Ovary (tissue), 9 donors: Measurements from ENCODE around the gene ACTL10. TPM values are rescaled to one million over a fixed set of nuclear protein-coding genes. Genes with fewer than 3 reads are reported as not detected.
"Not testable (repeated sequence)": the region's sequence is repeated elsewhere in the genome, so short reads cannot be mapped to it uniquely, and the experiment has no call there.

ENCODE experiments used
- DNase-seq, 5 donors: peaks; one replicate each; pipeline ENCODE4 v3.0.0-alpha.2; 2019 to 2020
- H3K27ac ChIP-seq, 2 donors: fragments of 200-600 bp; one replicate each; pipeline versions ENCODE4 v1.5.1 to v1.8.0; 2019 to 2022
- H3K27me3 ChIP-seq: fragments of 200-600 bp; one replicate; pipeline ENCODE4 v1.8.0; 2022
- H3K36me3 ChIP-seq: fragments of 200-600 bp; sonication (generic); one replicate; pipeline ENCODE4 v1.5.1; 2019
- H3K4me1 ChIP-seq: one replicate; pipeline ENCODE4 v1.8.1; 2013; ENCODE audit warnings: mild to moderate bottlenecking, moderate library complexity; ENCODE audit not compliant: insufficient read depth
- H3K4me3 ChIP-seq: fragments of 200-600 bp; sonication (generic); one replicate; pipeline ENCODE4 v1.5.1; 2017
- H3K9me3 ChIP-seq, 2 donors: fragments of 200-600 bp in 1 of 2; sonication (generic) in 1 of 2; one replicate each; pipeline versions ENCODE4 v1.5.1 to v1.8.1; 2013 to 2019; ENCODE audit warnings: mild to moderate bottlenecking in 1 of 2, moderate library complexity in 1 of 2
- EP300 ChIP-seq: sonication (generic); formaldehyde crosslinking; IDR thresholded peaks from one replicate; pipeline ENCODE4 v1.6.1; 2017; ENCODE audit warnings: antibody characterized with exemption
- POLR2A ChIP-seq: fragments of 450-650 bp; IDR thresholded peaks from one replicate; pipeline ENCODE4 v1.6.1; 2017; ENCODE audit warnings: antibody characterized with exemption, mild to moderate bottlenecking, moderate library complexity
- WGBS, 3 donors: extraction: QIAGEN DNeasy Blood & Tissue Kit in 1 of 3; methylation state at CpG; one replicate each; pipeline versions ENCODE4 v1.1.5 to v1.1.7; 2013 to 2017; 5-methylcytosine and 5-hydroxymethylcytosine counted together
- intact Hi-C, 4 donors: fragments of 100-400 bp; cut with DNase I; formaldehyde crosslinking; loops; one replicate each; pipeline versions ENCODE4 v1.11.0 to v1.15.1; 2022 to 2023
- polyA plus RNA-seq, 2 donors: library from polyadenylated mRNA; stranded (reverse); fragments of 200-250 nt in 1 of 2; fragments of 350-450 nt in 1 of 2; fragmentation: Illumina TruSeq in 1 of 2; extraction: RNeasy Lipid Tissue Mini Kit (QIAGEN cat#74804) in 1 of 2; gene quantifications; one replicate each; pipeline ENCODE4 v1.2.3, GENCODE V29; 2013 to 2014
- total RNA-seq, 7 donors: library from RNA; depleted of rRNA in 2 of 7; stranded (reverse); fragments of >200 nt in 2 of 7; fragmentation: NEBNext Ultra II Directional in 3 of 7; extraction: Animal tissue kit (Norgen Biotek cat#: 25700) in 3 of 7; gene quantifications; one replicate each; pipeline versions ENCODE4 v1.1.0 to v1.2.4, GENCODE V29; 2016 to 2023
- TF ChIP-seq, protein P1 (sequence below), 3 donors: fragments of 450-650 bp in 2 of 3; fragments of 200-600 bp in 1 of 3; IDR thresholded peaks; one replicate each; pipeline versions ENCODE4 v1.5.1 to v1.8.0; 2016 to 2022; ENCODE audit warnings: antibody characterized with exemption in 3 of 3, mild to moderate bottlenecking in 1 of 3
- donor health status: DM: no; HTN: no; CAD: no; lungs with moderate emphysema.
- donor health status: DM: no; HTN: no; CAD: no.
- donor health status: Bipolar disorder and iron deficiency.
- donor health status: DM: yes; HTN: yes; CAD: no.
- donor health status: DM: no; HTN: no; CAD: no.
- donor health status: DM: yes; HTN: yes; CAD: no.

The ACTL10 gene
- total and polyA plus RNA-seq, 9 donors = 0.59 to 2.4 (median 1.6) TPM; not detected in 1

DNA sequence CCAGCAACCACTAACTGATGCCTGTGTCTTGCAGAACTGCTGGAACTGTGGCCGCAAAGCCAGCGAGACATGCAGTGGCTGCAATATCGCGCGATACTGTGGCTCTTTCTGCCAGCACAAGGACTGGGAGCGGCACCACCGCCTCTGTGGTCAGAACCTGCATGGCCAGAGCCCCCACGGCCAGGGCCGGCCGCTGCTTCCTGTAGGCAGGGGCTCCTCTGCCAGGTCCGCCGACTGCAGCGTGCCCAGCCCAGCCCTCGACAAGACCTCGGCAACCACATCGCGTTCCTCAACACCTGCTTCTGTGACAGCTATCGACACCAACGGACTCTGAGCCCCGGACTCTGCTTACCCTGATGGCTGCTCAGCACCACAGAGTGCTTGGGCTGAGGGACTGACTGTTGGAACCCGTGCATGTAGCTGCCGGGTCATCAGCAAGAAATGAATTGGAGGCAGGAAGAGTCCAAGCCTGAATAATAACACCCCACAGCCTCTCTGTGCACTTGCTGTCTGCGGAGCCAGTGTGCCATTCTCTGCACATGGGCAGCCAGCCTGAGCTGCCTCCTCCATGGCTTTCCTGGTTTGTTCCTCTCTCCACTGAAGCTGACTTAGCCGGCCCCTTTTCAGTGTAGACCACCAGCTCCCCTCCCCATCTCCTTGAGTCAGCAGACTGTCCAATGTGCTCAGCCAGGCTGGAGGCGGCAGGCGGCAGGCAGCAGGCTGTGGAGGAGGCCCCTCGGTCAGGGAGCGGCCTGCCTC is 22.3 kb upstream of the ACTL10 start:
- intact Hi-C loops = loop anchor here in 2 of 4 donors (5.0 to 10.0 kb wide), 2 partner anchors 150 to 182 kb away; partner anchors contain the start of gene CBFA2T2 (in 1 of the 2)
- Histone ChIP-seq H3K4me3 (no peak overlapping the region), H3K27me3 (no peaks in the 10 kb centered on the region), H3K4me1 (peaks cover 4% of the 10 kb centered on the region), H3K9me3 (no peaks in the 10 kb centered on the region), H3K36me3 (no peaks in the 10 kb centered on the region), H3K27ac (no peak overlapping the region)
- 87 to 90% (median 89%) methylated on average over 28 of the region's 28 CpGs for WGBS, 3 donors
- no peak for DNase-seq
- TF ChIP-seq POLR2A (no peak), EP300 (no peak)
- TF ChIP-seq, protein P1, sequence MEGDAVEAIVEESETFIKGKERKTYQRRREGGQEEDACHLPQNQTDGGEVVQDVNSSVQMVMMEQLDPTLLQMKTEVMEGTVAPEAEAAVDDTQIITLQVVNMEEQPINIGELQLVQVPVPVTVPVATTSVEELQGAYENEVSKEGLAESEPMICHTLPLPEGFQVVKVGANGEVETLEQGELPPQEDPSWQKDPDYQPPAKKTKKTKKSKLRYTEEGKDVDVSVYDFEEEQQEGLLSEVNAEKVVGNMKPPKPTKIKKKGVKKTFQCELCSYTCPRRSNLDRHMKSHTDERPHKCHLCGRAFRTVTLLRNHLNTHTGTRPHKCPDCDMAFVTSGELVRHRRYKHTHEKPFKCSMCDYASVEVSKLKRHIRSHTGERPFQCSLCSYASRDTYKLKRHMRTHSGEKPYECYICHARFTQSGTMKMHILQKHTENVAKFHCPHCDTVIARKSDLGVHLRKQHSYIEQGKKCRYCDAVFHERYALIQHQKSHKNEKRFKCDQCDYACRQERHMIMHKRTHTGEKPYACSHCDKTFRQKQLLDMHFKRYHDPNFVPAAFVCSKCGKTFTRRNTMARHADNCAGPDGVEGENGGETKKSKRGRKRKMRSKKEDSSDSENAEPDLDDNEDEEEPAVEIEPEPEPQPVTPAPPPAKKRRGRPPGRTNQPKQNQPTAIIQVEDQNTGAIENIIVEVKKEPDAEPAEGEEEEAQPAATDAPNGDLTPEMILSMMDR (IDR thresholded peaks at IDR 0.05) = no peak

DNA sequence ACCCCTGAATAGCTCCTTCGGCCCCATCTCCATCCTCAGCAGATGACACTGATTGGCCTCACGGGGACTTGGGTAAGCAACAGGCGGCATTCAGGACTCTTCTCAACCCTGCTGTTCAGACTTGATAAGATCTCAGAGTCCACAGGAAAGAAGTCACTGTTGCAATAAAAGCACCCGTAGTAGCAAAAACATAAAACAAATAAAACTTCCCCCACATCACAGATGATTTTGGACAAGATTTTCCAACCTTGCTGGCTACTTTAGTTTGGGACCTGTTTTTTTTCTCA is 21.7 kb upstream of the ACTL10 start:
- intact Hi-C loops = loop anchor here in 2 of 4 donors (5.0 to 10.0 kb wide), 2 partner anchors 150 to 183 kb away; partner anchors contain the start of gene CBFA2T2 (in 1 of the 2)
- Histone ChIP-seq H3K36me3 (no peaks in the 10 kb centered on the region), H3K27me3 (no peaks in the 10 kb centered on the region), H3K27ac (no peak overlapping the region), H3K4me3 (no peak overlapping the region), H3K9me3 (no peaks in the 10 kb centered on the region), H3K4me1 (peaks cover 5% of the 10 kb centered on the region)
- WGBS, 3 donors = 61 to 68% (median 66%) methylated on average over 4 of the region's 4 CpGs
- TF ChIP-seq, protein P1 (IDR thresholded peaks at IDR 0.05) = no peak
- TF ChIP-seq EP300 (no peak), POLR2A (no peak)
- DNase-seq = no peak

DNA sequence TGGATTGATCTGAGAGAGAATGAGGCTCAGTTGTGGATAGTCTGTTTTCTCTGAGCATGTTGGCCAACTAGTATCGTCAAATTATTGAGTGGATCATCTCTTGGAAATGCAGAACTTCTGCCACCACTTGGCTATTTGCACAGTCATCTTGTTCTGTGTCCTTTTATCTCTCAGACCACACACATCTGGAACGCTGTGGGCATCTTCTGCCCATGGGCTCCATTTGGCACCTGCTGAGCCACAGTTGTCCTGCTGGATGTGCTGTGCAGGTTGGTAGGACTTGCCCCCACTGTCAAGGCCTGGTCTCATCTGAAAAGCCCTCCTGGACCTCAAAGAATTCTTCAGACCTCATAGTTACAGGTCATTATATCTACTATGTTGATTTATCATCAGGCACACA is 21.3 kb upstream of the ACTL10 start:
- 88 to 97% (median 92%) methylated on average over 2 of the region's 2 CpGs for WGBS, 3 donors
- Histone ChIP-seq H3K27ac (no peak overlapping the region), H3K36me3 (no peaks in the 10 kb centered on the region), H3K4me3 (no peak overlapping the region), H3K4me1 (peaks cover 5% of the 10 kb centered on the region), H3K9me3 (no peaks in the 10 kb centered on the region), H3K27me3 (no peaks in the 10 kb centered on the region)
- TF ChIP-seq POLR2A = no peak
- TF ChIP-seq EP300 = no peak
- TF ChIP-seq, protein P1 (IDR thresholded peaks at IDR 0.05) = no peak
- intact Hi-C loops = loop anchor here in 2 of 4 donors (5.0 to 10.0 kb wide), 2 partner anchors 151 to 183 kb away; partner anchors contain the start of gene CBFA2T2 (in 1 of the 2)
- DNase-seq = no peak

DNA sequence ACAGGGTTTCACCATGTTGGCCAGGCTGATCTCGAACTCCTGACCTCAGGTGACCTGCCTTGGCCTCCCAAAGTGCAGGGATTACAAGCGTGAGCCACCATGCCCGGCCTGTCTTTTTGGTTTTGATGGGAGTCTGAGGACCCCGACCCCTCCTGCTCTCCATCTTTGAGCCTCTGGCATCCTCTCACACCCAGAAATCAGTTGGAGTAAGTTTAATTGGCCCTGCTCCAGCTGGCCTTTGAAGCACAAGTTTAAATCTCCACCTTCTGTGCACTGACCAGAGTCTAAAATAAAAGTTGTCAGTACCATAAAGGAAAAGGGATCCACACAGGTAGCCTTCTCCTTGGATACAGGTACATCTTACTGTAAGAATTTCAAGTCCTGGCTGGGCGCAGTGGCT is 20.6 kb upstream of the ACTL10 start:
- WGBS, 3 donors = 79 to 86% (median 80%) methylated on average over 5 of the region's 5 CpGs
- no peaks in the 10 kb centered on the region for H3K36me3 ChIP-seq
- intact Hi-C loops = loop anchor here in 2 of 4 donors (5.0 to 10.0 kb wide), 2 partner anchors 151 to 184 kb away; partner anchors contain the start of gene CBFA2T2 (in 1 of the 2)

DNA sequence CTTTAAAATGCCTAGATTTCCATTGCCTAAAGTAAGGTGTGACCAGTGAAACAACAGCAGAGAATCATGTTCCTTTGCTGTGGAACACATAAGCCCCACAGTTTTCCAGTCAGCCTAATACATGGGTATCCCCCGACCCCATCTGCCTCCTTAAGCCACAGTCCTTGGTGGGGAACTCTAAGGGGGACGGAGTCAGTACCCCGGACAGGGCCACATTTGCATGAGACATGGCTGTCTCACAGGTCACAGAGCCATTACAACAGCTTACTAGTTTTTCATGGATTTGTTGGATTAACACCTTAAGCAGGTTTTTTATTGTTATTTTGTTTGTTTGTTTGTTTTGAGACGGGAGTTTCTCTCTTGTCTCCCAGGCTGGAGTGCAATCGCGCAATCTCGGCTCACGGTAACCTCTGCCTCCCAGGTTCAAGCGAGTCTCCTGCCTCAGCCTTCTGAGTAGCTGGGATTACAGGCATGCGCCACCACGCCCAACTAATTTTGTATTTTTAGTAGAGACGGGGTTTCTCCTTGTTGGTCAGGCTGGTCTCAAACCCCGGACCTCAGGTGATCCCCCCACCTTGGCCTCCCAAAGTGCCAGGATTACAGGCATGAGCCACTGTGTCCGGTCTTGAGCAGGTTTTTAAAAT is 19.7 kb upstream of the ACTL10 start:
- not testable (repeated sequence) for H3K4me3 ChIP-seq, H3K27me3 ChIP-seq, DNase-seq, H3K9me3 ChIP-seq, H3K4me1 ChIP-seq, H3K27ac ChIP-seq, H3K36me3 ChIP-seq
- intact Hi-C loops = loop anchor here in 2 of 4 donors (5.0 to 10.0 kb wide), 2 partner anchors 152 to 185 kb away; partner anchors contain the start of gene CBFA2T2 (in 1 of the 2)
- WGBS, 3 donors = 76 to 86% (median 84%) methylated on average over 14 of the region's 14 CpGs

More for the DNA sequence above, 20.6 kb upstream of the ACTL10 start:
- Histone ChIP-seq H3K27ac (no peak overlapping the region), H3K4me1 (peaks cover 5% of the 10 kb centered on the region), H3K4me3 (no peak overlapping the region), H3K27me3 (no peaks in the 10 kb centered on the region), H3K9me3 (no peaks in the 10 kb centered on the region)
- DNase-seq = no peak
- TF ChIP-seq, protein P1 (IDR thresholded peaks at IDR 0.05) = no peak
- TF ChIP-seq POLR2A = no peak
- TF ChIP-seq EP300 = no peak
